ENCODE results near the gene CTDSPL2.
A peak's percentile ranks its signal among the peaks of the same experiment; 100 is the strongest.
"Not testable (repeated sequence)": the region's sequence is repeated elsewhere in the genome, so short reads cannot be mapped to it uniquely, and the experiment has no call there.

Gene CTDSPL2

GRCh38 chr15:44426975-44427755 is at the start of gene CTDSPL2:
Gene CTDSPL2 (plus strand): TSS chr15:44427629. CDS start chr15:44459015, 31,386 bp downstream.
- peak; percentile 91 for DNase-seq (ENCODE audit: low spot score)

- DNase-seq (ENCODE audit: low spot score) = no peak
Observed at GRCh38 chr15:44381236-44381635, 46.2 kb upstream of the CTDSPL2 start.

GRCh38 chr15:44385344-44385942 is 42.0 kb upstream of the CTDSPL2 start:
- no peak for DNase-seq (ENCODE audit: low spot score)

- DNase-seq (ENCODE audit: low spot score) = no peak
Observed at GRCh38 chr15:44394062-44394461, 33.4 kb upstream of the CTDSPL2 start.

GRCh38 chr15:44394562-44394961 is 32.9 kb upstream of the CTDSPL2 start:
- DNase-seq (ENCODE audit: low spot score) = no peak

- DNase-seq (ENCODE audit: low spot score) = no peak
Observed at GRCh38 chr15:44397869-44398268, 29.6 kb upstream of the CTDSPL2 start.

- DNase-seq (ENCODE audit: low spot score) = no peak
Observed at GRCh38 chr15:44414001-44414400, 13.4 kb upstream of the CTDSPL2 start.

GRCh38 chr15:44427756-44428724 is 611 bp downstream of the CTDSPL2 start:
- DNase-seq (ENCODE audit: low spot score) = peak; percentile 15

- DNase-seq (ENCODE audit: low spot score) = no peak
Observed at GRCh38 chr15:44435893-44436667, 8.7 kb downstream of the CTDSPL2 start.

- no peak for DNase-seq (ENCODE audit: low spot score)
Observed at GRCh38 chr15:44438402-44438801, 11.0 kb downstream of the CTDSPL2 start.

- DNase-seq (ENCODE audit: low spot score) = no peak
Observed at GRCh38 chr15:44441095-44441501, 13.7 kb downstream of the CTDSPL2 start.

GRCh38 chr15:44443515-44443914 is 16.1 kb downstream of the CTDSPL2 start:
- no peak for DNase-seq (ENCODE audit: low spot score)

GRCh38 chr15:44447772-44448376 is 20.4 kb downstream of the CTDSPL2 start:
- DNase-seq (ENCODE audit: low spot score) = no peak

GRCh38 chr15:44450172-44450571 is 22.7 kb downstream of the CTDSPL2 start:
- no peak for DNase-seq (ENCODE audit: low spot score)

- DNase-seq (ENCODE audit: low spot score) = not testable (repeated sequence)
Observed at GRCh38 chr15:44453578-44454283, 26.3 kb downstream of the CTDSPL2 start.

GRCh38 chr15:44458429-44458828 is 31.0 kb downstream of the CTDSPL2 start:
- DNase-seq (ENCODE audit: low spot score) = no peak

GRCh38 chr15:44468709-44469385 is 41.4 kb downstream of the CTDSPL2 start:
- DNase-seq (ENCODE audit: low spot score) = no peak

- DNase-seq (ENCODE audit: low spot score) = no peak
Observed at GRCh38 chr15:44471885-44472455, 44.5 kb downstream of the CTDSPL2 start.

- DNase-seq (ENCODE audit: low spot score) = no peak
Observed at GRCh38 chr15:44479343-44479742, 51.9 kb downstream of the CTDSPL2 start.

GRCh38 chr15:44482090-44482489 is 54.7 kb downstream of the CTDSPL2 start:
- DNase-seq (ENCODE audit: low spot score) = no peak

Data from germinal center (tissue), 1 donor.